Glutamatergic neuron (in vitro differentiated cells): Measurements from ENCODE around the gene ENDOV. TPM values are rescaled to one million over a fixed set of nuclear protein-coding genes. Genes with fewer than 3 reads are reported as not detected.

Experiments used
- DNase-seq: peaks from one replicate; pipeline ENCODE4 v3.0.0; 2022
- H3K27ac Mint-ChIP-seq: one replicate; pipeline ENCODE4 v1.8.0; 2020; ENCODE audit warnings: mild to moderate bottlenecking, mixed read lengths, inconsistent platforms; ENCODE audit not compliant: unreplicated experiment
- H3K27me3 Mint-ChIP-seq: one replicate; pipeline ENCODE4 v1.8.0; 2020; ENCODE audit warnings: mild to moderate bottlenecking, moderate library complexity, mixed read lengths, inconsistent platforms; ENCODE audit not compliant: unreplicated experiment
- H3K36me3 Mint-ChIP-seq: one replicate; pipeline ENCODE4 v1.8.0; 2020; ENCODE audit warnings: mild to moderate bottlenecking, mixed read lengths, inconsistent platforms; ENCODE audit not compliant: unreplicated experiment
- H3K4me1 Mint-ChIP-seq: one replicate; pipeline ENCODE4 v1.8.0; 2020; ENCODE audit warnings: mild to moderate bottlenecking, low read depth, mixed read lengths, inconsistent platforms; ENCODE audit not compliant: unreplicated experiment
- H3K4me3 Mint-ChIP-seq: one replicate; pipeline ENCODE4 v1.8.0; 2020; ENCODE audit warnings: mild to moderate bottlenecking, mixed read lengths, inconsistent platforms; ENCODE audit not compliant: unreplicated experiment
- H3K9me3 Mint-ChIP-seq: one replicate; pipeline ENCODE4 v1.8.0; 2020; ENCODE audit warnings: mild to moderate bottlenecking, moderate library complexity, mixed read lengths, inconsistent platforms; ENCODE audit not compliant: unreplicated experiment
- CTCF ChIP-seq: fragments of 200-600 bp; sonication (generic); IDR thresholded peaks from one replicate; pipeline ENCODE4 v1.5.0; 2021; ENCODE audit not compliant: partially characterized antibody, unreplicated experiment
- total RNA-seq: library from RNA; stranded (reverse); fragmentation: NEBNext Ultra II Directional; extraction: Animal tissue kit (Norgen Biotek cat#: 25700); gene quantifications from one replicate; pipeline ENCODE4 v1.2.1, GENCODE V29; 2021; ENCODE audit not compliant: unreplicated experiment

The ENDOV gene
- total RNA-seq, 1 donor from 2014 or later, result 42.1 TPM

- peaks cover 4% of the 10 kb centered on the region for H3K27me3 Mint-ChIP-seq
- peaks cover 2% of the 10 kb centered on the region for H3K4me1 Mint-ChIP-seq
- no peak overlapping the region for H3K27ac Mint-ChIP-seq
- H3K4me3 Mint-ChIP-seq, result no peak overlapping the region
- DNase-seq, result no peak
- H3K36me3 Mint-ChIP-seq, result no peaks in the 10 kb centered on the region
- H3K9me3 Mint-ChIP-seq, result no peaks in the 10 kb centered on the region
- no peak for TF ChIP-seq CTCF
Measured at GRCh38 chr17:80430446-80431245, 15.7 kb downstream of the ENDOV start.

- peaks cover 2% of the 10 kb centered on the region for H3K4me1 Mint-ChIP-seq
- H3K27me3 Mint-ChIP-seq, result peaks cover 1% of the 10 kb centered on the region
- no peak for TF ChIP-seq CTCF
- H3K27ac Mint-ChIP-seq, result no peak overlapping the region
- H3K4me3 Mint-ChIP-seq, result no peak overlapping the region
- no peaks in the 10 kb centered on the region for H3K9me3 Mint-ChIP-seq
- no peak for DNase-seq
- peaks cover 5% of the 10 kb centered on the region for H3K36me3 Mint-ChIP-seq
Measured at GRCh38 chr17:80431246-80432195, 16.6 kb downstream of the ENDOV start.

GRCh38 chr17:80432350-80432955 lies 17.5 kb downstream of the ENDOV start:
- H3K9me3 Mint-ChIP-seq, result no peaks in the 10 kb centered on the region
- no peak overlapping the region for H3K4me3 Mint-ChIP-seq
- no peak for DNase-seq
- H3K27me3 Mint-ChIP-seq, result peaks cover 2% of the 10 kb centered on the region
- no peak overlapping the region for H3K27ac Mint-ChIP-seq
- H3K4me1 Mint-ChIP-seq, result no peaks in the 10 kb centered on the region
- TF ChIP-seq CTCF, result no peak
- peaks cover 5% of the 10 kb centered on the region for H3K36me3 Mint-ChIP-seq

GRCh38 chr17:80432961-80433550 lies 18.1 kb downstream of the ENDOV start:
- TF ChIP-seq CTCF, result no peak
- Mint-ChIP-seq H3K4me1 (no peaks in the 10 kb centered on the region), H3K27me3 (peaks cover 2% of the 10 kb centered on the region), H3K9me3 (no peaks in the 10 kb centered on the region), H3K4me3 (no peak overlapping the region), H3K36me3 (peaks cover 5% of the 10 kb centered on the region), H3K27ac (no peak overlapping the region)
- DNase-seq, result no peak
